Measurements from ENCODE around the gene GJD4. TPM values are rescaled to one million over a fixed set of nuclear protein-coding genes. Genes with fewer than 3 reads are reported as not detected.

GJD4 gene, protein sequence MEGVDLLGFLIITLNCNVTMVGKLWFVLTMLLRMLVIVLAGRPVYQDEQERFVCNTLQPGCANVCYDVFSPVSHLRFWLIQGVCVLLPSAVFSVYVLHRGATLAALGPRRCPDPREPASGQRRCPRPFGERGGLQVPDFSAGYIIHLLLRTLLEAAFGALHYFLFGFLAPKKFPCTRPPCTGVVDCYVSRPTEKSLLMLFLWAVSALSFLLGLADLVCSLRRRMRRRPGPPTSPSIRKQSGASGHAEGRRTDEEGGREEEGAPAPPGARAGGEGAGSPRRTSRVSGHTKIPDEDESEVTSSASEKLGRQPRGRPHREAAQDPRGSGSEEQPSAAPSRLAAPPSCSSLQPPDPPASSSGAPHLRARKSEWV
- total RNA-seq, result not detected in 2 replicates

DNA sequence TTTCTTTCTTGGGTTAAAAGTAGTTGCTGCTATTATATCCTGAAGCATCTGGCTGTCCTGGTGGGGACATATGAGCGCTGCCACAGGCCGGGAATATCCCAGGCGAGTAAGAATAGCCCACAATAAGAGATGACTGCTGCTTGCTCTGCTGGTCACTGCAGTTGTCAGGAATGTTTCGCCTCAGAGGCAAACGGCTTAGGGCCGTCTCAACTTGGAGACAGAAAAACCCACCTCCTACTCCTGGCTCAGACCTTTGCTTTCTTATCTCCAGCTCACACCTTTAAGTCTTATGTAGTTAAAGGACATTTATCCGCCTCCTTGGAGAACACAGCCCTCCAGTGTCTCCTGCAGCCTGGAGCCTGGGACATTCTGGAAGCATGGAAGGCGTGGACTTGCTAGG lies at the start of gene GJD4:
GJD4 (plus strand) TSS at position 151 of the 400 bp plus-strand sequence; CDS start at position 378, 227 bp downstream.

DNA sequence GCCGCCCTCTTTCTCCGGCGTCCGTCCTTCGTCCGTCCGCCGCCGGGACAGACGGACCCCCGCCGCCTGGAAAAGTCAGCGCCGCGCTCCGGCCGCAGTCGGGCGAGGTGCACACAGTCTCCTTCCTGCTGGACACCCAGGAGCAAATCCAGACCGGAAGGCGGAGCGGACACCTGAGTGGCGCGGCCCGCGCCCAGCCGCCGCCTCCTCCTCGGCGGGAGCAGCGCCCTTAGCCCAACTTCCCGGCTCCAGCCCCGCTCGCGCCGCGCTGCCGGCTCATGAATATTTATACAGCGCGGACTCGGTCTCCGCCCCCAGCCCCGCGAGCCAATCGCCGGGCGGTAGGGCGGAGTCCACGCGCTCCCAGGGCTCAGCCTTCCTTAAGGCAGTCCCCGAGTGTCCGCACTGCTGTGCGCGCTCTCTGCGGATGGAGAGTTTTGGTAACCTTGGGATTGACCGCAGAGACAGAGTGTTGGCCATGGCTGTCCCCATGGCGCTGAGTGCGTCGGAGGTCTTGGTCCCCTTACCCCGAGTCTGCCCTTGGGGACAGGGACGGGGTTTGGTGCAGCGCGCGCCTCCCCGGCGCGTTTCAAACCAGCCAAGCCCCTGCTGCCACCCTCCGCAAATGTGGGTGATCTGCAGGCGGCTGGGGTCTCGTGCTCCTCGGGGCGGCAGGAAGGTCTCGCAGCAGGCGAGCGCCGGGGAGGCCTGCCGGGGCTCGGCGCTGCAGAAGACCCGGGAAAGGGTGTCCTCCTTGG lies 37.1 kb downstream of the GJD4 start, which contains the start of gene FZD8:
FZD8 (minus strand) TSS at position 262 of the 758 bp plus-strand sequence. CDS start 867 bp downstream, outside the sequence.

Other genes with a start within 250 kb of the GJD4 start
- gene FZD8, start 37.0 kb downstream of the GJD4 start, total RNA-seq, result 9.4 and 10.2 TPM in 2 replicates

All from cardiac atrium fibroblast (primary cell).